Ovary (tissue), 9 donors: ENCODE data around the gene EBNA1BP2. TPM values are rescaled to one million over a fixed set of nuclear protein-coding genes. Genes with fewer than 3 reads are reported as not detected.
"Not testable (repeated sequence)": the region's sequence is repeated elsewhere in the genome, so short reads cannot be mapped to it uniquely, and the experiment has no call there.

Experiments
- DNase-seq, 5 donors: peaks; one replicate each; pipeline ENCODE4 v3.0.0-alpha.2; 2019 to 2020
- H3K27ac ChIP-seq, 2 donors: fragments of 200-600 bp; one replicate each; pipeline versions ENCODE4 v1.5.1 to v1.8.0; 2019 to 2022
- H3K27me3 ChIP-seq: fragments of 200-600 bp; one replicate; pipeline ENCODE4 v1.8.0; 2022
- H3K36me3 ChIP-seq: fragments of 200-600 bp; sonication (generic); one replicate; pipeline ENCODE4 v1.5.1; 2019
- H3K4me1 ChIP-seq: one replicate; pipeline ENCODE4 v1.8.1; 2013; ENCODE audit warnings: mild to moderate bottlenecking, moderate library complexity; ENCODE audit not compliant: insufficient read depth
- H3K4me3 ChIP-seq: fragments of 200-600 bp; sonication (generic); one replicate; pipeline ENCODE4 v1.5.1; 2017
- H3K9me3 ChIP-seq, 2 donors: fragments of 200-600 bp in 1 of 2; sonication (generic) in 1 of 2; one replicate each; pipeline versions ENCODE4 v1.5.1 to v1.8.1; 2013 to 2019; ENCODE audit warnings: mild to moderate bottlenecking in 1 of 2, moderate library complexity in 1 of 2
- EP300 ChIP-seq: sonication (generic); formaldehyde crosslinking; IDR thresholded peaks from one replicate; pipeline ENCODE4 v1.6.1; 2017; ENCODE audit warnings: antibody characterized with exemption
- POLR2A ChIP-seq: fragments of 450-650 bp; IDR thresholded peaks from one replicate; pipeline ENCODE4 v1.6.1; 2017; ENCODE audit warnings: antibody characterized with exemption, mild to moderate bottlenecking, moderate library complexity
- whole genome bisulfite sequencing, 3 donors: extraction: QIAGEN DNeasy Blood & Tissue Kit in 1 of 3; methylation state at CpG; one replicate each; pipeline versions ENCODE4 v1.1.5 to v1.1.7; 2013 to 2017; 5-methylcytosine and 5-hydroxymethylcytosine counted together
- intact Hi-C, 4 donors: fragments of 100-400 bp; cut with DNase I; formaldehyde crosslinking; loops; one replicate each; pipeline versions ENCODE4 v1.11.0 to v1.15.1; 2022 to 2023
- polyA plus RNA-seq, 2 donors: library from polyadenylated mRNA; stranded (reverse); fragments of 200-250 nt in 1 of 2; fragments of 350-450 nt in 1 of 2; fragmentation: Illumina TruSeq in 1 of 2; extraction: RNeasy Lipid Tissue Mini Kit (QIAGEN cat#74804) in 1 of 2; gene quantifications; one replicate each; pipeline ENCODE4 v1.2.3, GENCODE V29; 2013 to 2014
- total RNA-seq, 7 donors: library from RNA; depleted of rRNA in 2 of 7; stranded (reverse); fragments of >200 nt in 2 of 7; fragmentation: NEBNext Ultra II Directional in 3 of 7; extraction: Animal tissue kit (Norgen Biotek cat#: 25700) in 3 of 7; gene quantifications; one replicate each; pipeline versions ENCODE4 v1.1.0 to v1.2.4, GENCODE V29; 2016 to 2023
- TF ChIP-seq, protein P1 (sequence below), 3 donors: fragments of 450-650 bp in 2 of 3; fragments of 200-600 bp in 1 of 3; IDR thresholded peaks; one replicate each; pipeline versions ENCODE4 v1.5.1 to v1.8.0; 2016 to 2022; ENCODE audit warnings: antibody characterized with exemption in 3 of 3, mild to moderate bottlenecking in 1 of 3
- donor health status: DM: no; HTN: no; CAD: no; lungs with moderate emphysema.
- donor health status: DM: no; HTN: no; CAD: no.
- donor health status: Bipolar disorder and iron deficiency.
- donor health status: DM: yes; HTN: yes; CAD: no.
- donor health status: DM: no; HTN: no; CAD: no.
- donor health status: DM: yes; HTN: yes; CAD: no.

Gene EBNA1BP2
- total and polyA plus RNA-seq, 9 donors: 22.1 to 59.7 (median 38.5) TPM

DNA sequence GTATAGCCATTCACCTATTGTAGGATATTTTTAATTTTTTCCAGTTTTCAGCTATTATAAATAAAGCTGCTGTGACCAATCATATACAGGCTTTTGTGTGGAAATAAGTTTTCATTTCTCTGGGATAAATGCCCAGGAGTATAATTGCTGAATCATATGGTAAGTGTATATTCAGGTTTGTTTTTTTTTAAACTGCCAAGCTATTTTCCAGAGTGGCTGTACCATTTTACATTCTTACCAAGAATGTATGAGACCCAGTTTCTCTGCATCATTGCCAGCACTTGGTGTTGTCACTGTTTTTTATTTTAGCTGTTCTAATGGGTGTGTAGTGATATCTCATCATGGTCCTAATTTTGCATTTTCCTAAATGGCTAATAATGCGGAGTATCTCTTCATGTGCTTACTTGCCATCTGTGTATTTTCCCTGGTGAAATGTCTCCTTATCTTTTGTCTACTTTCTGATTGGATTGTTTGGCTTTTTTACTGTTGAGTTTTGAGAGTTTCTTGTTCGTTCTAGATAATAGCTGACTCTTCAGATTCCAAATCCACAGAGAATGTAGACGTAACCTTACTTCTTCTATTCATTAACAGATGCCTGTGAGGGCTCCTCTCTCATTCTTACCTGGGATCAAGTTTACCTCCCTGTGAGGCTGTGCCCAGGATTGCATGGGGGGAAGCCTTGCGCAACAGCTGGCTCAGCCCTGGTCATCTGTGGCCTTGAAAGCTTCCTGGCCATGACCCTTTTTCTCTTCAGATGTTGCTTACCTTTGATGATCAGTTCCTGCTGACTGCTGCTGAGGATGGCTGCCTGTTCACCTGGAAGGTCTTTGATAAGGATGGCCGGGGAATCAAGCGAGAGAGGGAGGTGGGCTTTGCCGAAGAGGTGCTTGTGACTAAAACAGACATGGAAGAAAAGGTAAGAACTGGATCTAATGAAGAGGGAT is 42.7 kb upstream of the EBNA1BP2 start:
- Histone ChIP-seq H3K27ac (no peak overlapping the region), H3K27me3 (no peaks in the 10 kb centered on the region), H3K36me3 (no peaks in the 10 kb centered on the region), H3K4me3 (no peak overlapping the region), H3K4me1 (no peaks in the 10 kb centered on the region), H3K9me3 (no peaks in the 10 kb centered on the region)
- 25 to 42% (median 30%) methylated on average over 7 of the region's 7 CpGs for WGBS, 3 donors
- TF ChIP-seq, protein P1, sequence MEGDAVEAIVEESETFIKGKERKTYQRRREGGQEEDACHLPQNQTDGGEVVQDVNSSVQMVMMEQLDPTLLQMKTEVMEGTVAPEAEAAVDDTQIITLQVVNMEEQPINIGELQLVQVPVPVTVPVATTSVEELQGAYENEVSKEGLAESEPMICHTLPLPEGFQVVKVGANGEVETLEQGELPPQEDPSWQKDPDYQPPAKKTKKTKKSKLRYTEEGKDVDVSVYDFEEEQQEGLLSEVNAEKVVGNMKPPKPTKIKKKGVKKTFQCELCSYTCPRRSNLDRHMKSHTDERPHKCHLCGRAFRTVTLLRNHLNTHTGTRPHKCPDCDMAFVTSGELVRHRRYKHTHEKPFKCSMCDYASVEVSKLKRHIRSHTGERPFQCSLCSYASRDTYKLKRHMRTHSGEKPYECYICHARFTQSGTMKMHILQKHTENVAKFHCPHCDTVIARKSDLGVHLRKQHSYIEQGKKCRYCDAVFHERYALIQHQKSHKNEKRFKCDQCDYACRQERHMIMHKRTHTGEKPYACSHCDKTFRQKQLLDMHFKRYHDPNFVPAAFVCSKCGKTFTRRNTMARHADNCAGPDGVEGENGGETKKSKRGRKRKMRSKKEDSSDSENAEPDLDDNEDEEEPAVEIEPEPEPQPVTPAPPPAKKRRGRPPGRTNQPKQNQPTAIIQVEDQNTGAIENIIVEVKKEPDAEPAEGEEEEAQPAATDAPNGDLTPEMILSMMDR (IDR thresholded peaks at IDR 0.05): no peak
- TF ChIP-seq EP300: no peak
- TF ChIP-seq POLR2A: no peak
- no peak for DNase-seq
- intact Hi-C loops: no loop called here

- H3K27ac ChIP-seq, H3K4me3 ChIP-seq, H3K4me1 ChIP-seq, H3K9me3 ChIP-seq, H3K27me3 ChIP-seq, H3K36me3 ChIP-seq, intact Hi-C loops, DNase-seq: not testable (repeated sequence)
- WGBS, 3 donors: 95 to 98% (median 95%) methylated on average over 8 of the region's 8 CpGs
Observed at GRCh38 chr1:43208277-43208676, 36.2 kb upstream of the EBNA1BP2 start.

DNA sequence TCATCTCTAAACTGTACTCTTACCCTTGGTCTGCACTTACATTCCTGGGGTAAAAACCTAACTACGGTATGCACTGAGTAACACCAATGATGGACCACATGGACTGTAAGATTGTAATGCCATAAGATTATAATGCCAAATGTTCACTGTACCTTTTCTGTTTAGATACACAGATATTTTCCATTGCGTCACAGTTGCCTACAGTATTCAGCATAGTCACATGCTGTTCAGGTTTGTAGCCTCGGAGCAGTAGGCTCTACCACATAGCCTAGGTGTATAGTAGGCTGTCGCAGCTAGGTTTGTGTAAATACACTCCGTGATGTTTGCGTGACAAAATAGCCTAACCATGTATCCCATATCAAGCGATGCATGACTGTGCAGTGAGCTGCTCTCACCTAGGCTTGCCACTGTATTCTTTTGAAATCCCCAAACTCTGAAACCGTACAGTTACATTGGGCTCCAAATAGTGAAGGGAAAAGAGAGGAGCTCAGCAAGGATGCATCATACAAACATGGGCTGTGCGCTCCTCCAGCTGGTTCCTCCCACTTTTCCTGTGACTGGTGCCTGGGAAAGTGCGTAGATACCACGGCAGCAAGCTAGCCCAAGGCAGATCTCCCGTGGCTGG is 35.3 kb upstream of the EBNA1BP2 start:
- WGBS, 3 donors: 85 to 87% (median 86%) methylated on average over 12 of the region's 12 CpGs
- intact Hi-C loops: no loop called here
- H3K4me1 ChIP-seq: peaks cover 5% of the 10 kb centered on the region

GRCh38 chr1:43206600-43207228 is 34.6 kb upstream of the EBNA1BP2 start:
- WGBS, 3 donors: 14 to 19% (median 14%) methylated on average over 10 of the region's 10 CpGs
- intact Hi-C loops: no loop called here
- peaks cover 5% of the 10 kb centered on the region for H3K4me1 ChIP-seq
- H3K4me3 ChIP-seq: no peak overlapping the region
- H3K36me3 ChIP-seq: no peaks in the 10 kb centered on the region
- no peaks in the 10 kb centered on the region for H3K27me3 ChIP-seq
- H3K9me3 ChIP-seq: no peaks in the 10 kb centered on the region
- DNase-seq: no peak
- no peak for TF ChIP-seq EP300
- no peak for TF ChIP-seq POLR2A
- TF ChIP-seq, protein P1 (IDR thresholded peaks at IDR 0.05): no peak
- no peak overlapping the region for H3K27ac ChIP-seq

More for the DNA sequence above, 35.3 kb upstream of the EBNA1BP2 start:
- H3K27me3 ChIP-seq: no peaks in the 10 kb centered on the region
- H3K9me3 ChIP-seq: no peaks in the 10 kb centered on the region
- no peaks in the 10 kb centered on the region for H3K36me3 ChIP-seq
- no peak overlapping the region for H3K27ac ChIP-seq
- DNase-seq: no peak
- TF ChIP-seq EP300: no peak
- TF ChIP-seq, protein P1 (IDR thresholded peaks at IDR 0.05): no peak
- TF ChIP-seq POLR2A: no peak
- no peak overlapping the region for H3K4me3 ChIP-seq
